HL-60 (cell line): ENCODE results near the gene MAF.

Experiments
- DNase-seq, 2 experiments: peaks; one replicate each; pipeline ENCODE4 v3.0.0-alpha.2; 2010 to 2020; ENCODE audit warnings: low read depth in 1 of 2, low spot score in 1 of 2
- H3K27ac ChIP-seq: fragments of 250-450 bp; sonication (Bioruptor Pico); replicated peaks from 2 replicates; pipeline ENCODE4 v1.5.1; 2020; ENCODE audit warnings: mild to moderate bottlenecking, moderate library complexity
- H3K27me3 ChIP-seq: fragments of 250-450 bp; sonication (Bioruptor Pico); 2 replicates; pipeline ENCODE4 v1.5.1; 2021; ENCODE audit warnings: mild to moderate bottlenecking, moderate library complexity; ENCODE audit not compliant: insufficient read depth, poor library complexity, severe bottlenecking
- H3K4me3 ChIP-seq: replicated peaks from 2 replicates; pipeline ENCODE4 v1.5.1; 2011; ENCODE audit warnings: mild to moderate bottlenecking, control low read depth, low read length; ENCODE audit not compliant: insufficient read depth
- CTCF ChIP-seq: IDR thresholded peaks from one replicate; pipeline ENCODE4 v1.5.1; 2011; ENCODE audit warnings: low read length, control low read depth, inconsistent platforms; ENCODE audit not compliant: insufficient read depth
- GABPA ChIP-seq: IDR thresholded peaks from 2 replicates; pipeline ENCODE4 v1.6.1; 2012; ENCODE audit warnings: low read depth
- POLR2AphosphoS5 ChIP-seq: IDR thresholded peaks from 2 replicates; pipeline ENCODE4 v1.6.1; 2012; ENCODE audit warnings: low read depth
- REST ChIP-seq: IDR thresholded peaks from 2 replicates; pipeline ENCODE4 v1.6.1; 2012; ENCODE audit warnings: low read depth; ENCODE audit not compliant: insufficient replicate concordance
- SPI1 ChIP-seq: IDR thresholded peaks from 2 replicates; pipeline ENCODE4 v1.6.1; 2012; ENCODE audit warnings: low read depth, mild to moderate bottlenecking, borderline replicate concordance

The MAF gene

GRCh38 chr16:79645701-79646100 lies 45.2 kb upstream of the MAF start:
- H3K27ac ChIP-seq: no peak overlapping the region
- H3K27me3 ChIP-seq: peaks cover 2% of the 10 kb centered on the region
- no peak overlapping the region for H3K4me3 ChIP-seq
- TF ChIP-seq SPI1 (no peak), CTCF (no peak), POLR2AphosphoS5 (no peak), REST (no peak), GABPA (no peak)
- DNase-seq: no peak

- H3K4me3 ChIP-seq: no peak overlapping the region
- TF ChIP-seq REST (no peak), SPI1 (no peak), GABPA (no peak), POLR2AphosphoS5 (no peak), CTCF (no peak)
- H3K27ac ChIP-seq: no peak overlapping the region
- no peak for DNase-seq
- peaks cover 2% of the 10 kb centered on the region for H3K27me3 ChIP-seq
Observed at GRCh38 chr16:79644971-79645667, 44.6 kb upstream of the MAF start.

- no peak overlapping the region for H3K4me3 ChIP-seq
- DNase-seq: no peak
- no peak for TF ChIP-seq POLR2AphosphoS5
- TF ChIP-seq REST: no peak
- no peak for TF ChIP-seq GABPA
- no peak for TF ChIP-seq CTCF
- TF ChIP-seq SPI1: no peak
- no peak overlapping the region for H3K27ac ChIP-seq
- peaks cover 2% of the 10 kb centered on the region for H3K27me3 ChIP-seq
Observed at GRCh38 chr16:79642652-79643051, 42.1 kb upstream of the MAF start.
